Measurements from ENCODE around the gene ZNF33B. TPM values are rescaled to one million over a fixed set of nuclear protein-coding genes. Genes with fewer than 3 reads are reported as not detected.

ZNF33B gene
- total and polyA plus RNA-seq, 9 of the 15 experiments (the other 6 are each of a cell fraction or from before 2014, with no cell fraction given): 6.9 to 23.9 (median 15.4) TPM

DNA sequence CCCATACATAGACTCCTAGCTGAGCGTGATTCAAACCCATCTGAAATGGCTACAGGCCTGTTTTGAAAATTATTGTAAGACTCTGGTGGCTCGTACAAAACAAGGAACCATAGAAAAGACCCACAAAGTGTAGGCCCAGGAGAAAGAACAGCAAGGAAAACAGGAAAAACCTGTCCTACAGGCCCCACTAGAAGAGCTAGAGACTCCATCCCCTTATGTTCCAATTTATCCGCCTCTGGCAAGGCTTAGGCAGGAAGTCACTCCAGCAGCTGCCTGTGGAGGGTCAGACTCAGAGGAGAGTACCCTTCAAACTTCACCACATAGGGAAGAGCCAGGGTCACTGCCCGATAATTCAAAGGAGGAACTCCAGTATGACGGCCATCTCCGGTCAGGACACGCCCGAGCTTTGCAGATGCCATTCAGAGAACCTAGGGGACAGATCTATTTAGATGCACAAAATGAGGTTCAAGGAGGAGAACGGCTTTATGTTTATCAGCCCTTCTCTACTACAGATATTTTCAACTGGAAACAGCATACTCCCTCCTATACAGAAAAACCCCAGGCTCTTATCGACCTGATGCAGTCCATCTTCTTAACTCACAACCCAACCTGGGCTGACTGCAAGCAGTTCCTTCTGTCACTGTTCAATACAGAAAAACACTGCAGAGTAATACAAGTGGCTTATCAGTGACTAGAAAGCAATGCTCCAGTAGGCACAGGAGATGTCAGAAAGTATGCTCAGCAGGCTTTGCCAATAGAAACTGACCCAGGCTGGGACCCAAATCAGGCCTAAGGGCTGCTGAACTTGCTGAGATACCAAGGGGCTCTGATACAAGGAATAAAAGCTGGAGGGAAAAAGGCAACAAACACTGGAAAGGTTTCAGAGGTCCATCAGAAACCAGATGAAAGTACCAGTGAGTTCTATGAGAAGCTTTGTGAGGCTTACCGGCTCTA lies 8.6 kb upstream of the ZNF33B start (continued):
- TF ChIP-seq, protein P1, sequence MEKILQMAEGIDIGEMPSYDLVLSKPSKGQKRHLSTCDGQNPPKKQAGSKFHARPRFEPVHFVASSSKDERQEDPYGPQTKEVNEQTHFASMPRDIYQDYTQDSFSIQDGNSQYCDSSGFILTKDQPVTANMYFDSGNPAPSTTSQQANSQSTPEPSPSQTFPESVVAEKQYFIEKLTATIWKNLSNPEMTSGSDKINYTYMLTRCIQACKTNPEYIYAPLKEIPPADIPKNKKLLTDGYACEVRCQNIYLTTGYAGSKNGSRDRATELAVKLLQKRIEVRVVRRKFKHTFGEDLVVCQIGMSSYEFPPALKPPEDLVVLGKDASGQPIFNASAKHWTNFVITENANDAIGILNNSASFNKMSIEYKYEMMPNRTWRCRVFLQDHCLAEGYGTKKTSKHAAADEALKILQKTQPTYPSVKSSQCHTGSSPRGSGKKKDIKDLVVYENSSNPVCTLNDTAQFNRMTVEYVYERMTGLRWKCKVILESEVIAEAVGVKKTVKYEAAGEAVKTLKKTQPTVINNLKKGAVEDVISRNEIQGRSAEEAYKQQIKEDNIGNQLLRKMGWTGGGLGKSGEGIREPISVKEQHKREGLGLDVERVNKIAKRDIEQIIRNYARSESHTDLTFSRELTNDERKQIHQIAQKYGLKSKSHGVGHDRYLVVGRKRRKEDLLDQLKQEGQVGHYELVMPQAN (IDR thresholded peaks at IDR 0.05; ENCODE audit: borderline replicate concordance): no peak
- TF ChIP-seq ZNF583 (CRISPR knock-in tag; IDR thresholded peaks at IDR 0.05) (no peak), BCOR (IDR thresholded peaks at IDR 0.05) (no peak; the same call in 1 of the 2 replicates), MBD2 (IDR thresholded peaks at IDR 0.05; ENCODE audit: borderline replicate concordance, low read depth) (peak; percentile 46; the same call in 1 of the 2 replicates), POLR2AphosphoS5 (IDR thresholded peaks at IDR 0.05; ENCODE audit: control insufficient read depth, insufficient read depth, low read depth, low read length) (peak; percentile 87), FOXM1 (IDR thresholded peaks at IDR 0.05; ENCODE audit: low read depth) (peak; percentile 71; the same call in 1 of the 2 replicates), FOXM1 (CRISPR knock-in tag; IDR thresholded peaks at IDR 0.05; ENCODE audit: low read depth) (no peak), JUN (IDR thresholded peaks at IDR 0.05; ENCODE audit: borderline replicate concordance, low read depth, low read length) (no peak), JUN (CRISPR knock-in tag; IDR thresholded peaks at IDR 0.05; ENCODE audit: borderline replicate concordance) (0 out of 2 replicates have a peak, but pooled peaks have one; percentile 15), TAL1 (IDR thresholded peaks at IDR 0.05) (peak; percentile 90), PTBP1 (IDR thresholded peaks at IDR 0.05; ENCODE audit: low read depth, low read length) (no peak), GATAD2B (IDR thresholded peaks at IDR 0.05; ENCODE audit: borderline replicate concordance) (0 out of 2 replicates have a peak, but pooled peaks have one; percentile 28), ZNF584 (CRISPR knock-in tag; IDR thresholded peaks at IDR 0.05; ENCODE audit: low read depth) (0 out of 2 replicates have a peak, but pooled peaks have one; percentile 22), ZNF274 (IDR thresholded peaks at IDR 0.05; ENCODE audit: borderline replicate concordance, low read depth, low read length) (peak; percentile 42; the same call in 1 of the 2 replicates), NCOA1 (IDR thresholded peaks at IDR 0.05; ENCODE audit: low read depth) (peak; percentile 68; the same call in 1 of the 2 replicates)
- TF ChIP-seq, protein P2, sequence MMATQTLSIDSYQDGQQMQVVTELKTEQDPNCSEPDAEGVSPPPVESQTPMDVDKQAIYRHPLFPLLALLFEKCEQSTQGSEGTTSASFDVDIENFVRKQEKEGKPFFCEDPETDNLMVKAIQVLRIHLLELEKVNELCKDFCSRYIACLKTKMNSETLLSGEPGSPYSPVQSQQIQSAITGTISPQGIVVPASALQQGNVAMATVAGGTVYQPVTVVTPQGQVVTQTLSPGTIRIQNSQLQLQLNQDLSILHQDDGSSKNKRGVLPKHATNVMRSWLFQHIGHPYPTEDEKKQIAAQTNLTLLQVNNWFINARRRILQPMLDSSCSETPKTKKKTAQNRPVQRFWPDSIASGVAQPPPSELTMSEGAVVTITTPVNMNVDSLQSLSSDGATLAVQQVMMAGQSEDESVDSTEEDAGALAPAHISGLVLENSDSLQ (IDR thresholded peaks at IDR 0.05): peak; percentile 58
- TF ChIP-seq, protein P3, sequence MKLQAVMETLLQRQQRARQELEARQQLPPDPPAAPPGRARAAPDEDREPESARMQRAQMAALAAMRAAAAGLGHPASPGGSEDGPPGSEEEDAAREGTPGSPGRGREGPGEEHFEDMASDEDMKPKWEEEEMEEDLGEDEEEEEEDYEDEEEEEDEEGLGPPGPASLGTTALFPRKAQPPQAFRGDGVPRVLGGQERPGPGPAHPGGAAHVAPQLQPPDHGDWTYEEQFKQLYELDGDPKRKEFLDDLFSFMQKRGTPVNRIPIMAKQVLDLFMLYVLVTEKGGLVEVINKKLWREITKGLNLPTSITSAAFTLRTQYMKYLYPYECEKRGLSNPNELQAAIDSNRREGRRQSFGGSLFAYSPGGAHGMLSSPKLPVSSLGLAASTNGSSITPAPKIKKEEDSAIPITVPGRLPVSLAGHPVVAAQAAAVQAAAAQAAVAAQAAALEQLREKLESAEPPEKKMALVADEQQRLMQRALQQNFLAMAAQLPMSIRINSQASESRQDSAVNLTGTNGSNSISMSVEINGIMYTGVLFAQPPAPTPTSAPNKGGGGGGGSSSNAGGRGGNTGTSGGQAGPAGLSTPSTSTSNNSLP (IDR thresholded peaks at IDR 0.05; ENCODE audit: borderline replicate concordance, low read depth, low read length): peak; percentile 69; the same call in 1 of the 2 replicates
- TF ChIP-seq, protein P4, sequence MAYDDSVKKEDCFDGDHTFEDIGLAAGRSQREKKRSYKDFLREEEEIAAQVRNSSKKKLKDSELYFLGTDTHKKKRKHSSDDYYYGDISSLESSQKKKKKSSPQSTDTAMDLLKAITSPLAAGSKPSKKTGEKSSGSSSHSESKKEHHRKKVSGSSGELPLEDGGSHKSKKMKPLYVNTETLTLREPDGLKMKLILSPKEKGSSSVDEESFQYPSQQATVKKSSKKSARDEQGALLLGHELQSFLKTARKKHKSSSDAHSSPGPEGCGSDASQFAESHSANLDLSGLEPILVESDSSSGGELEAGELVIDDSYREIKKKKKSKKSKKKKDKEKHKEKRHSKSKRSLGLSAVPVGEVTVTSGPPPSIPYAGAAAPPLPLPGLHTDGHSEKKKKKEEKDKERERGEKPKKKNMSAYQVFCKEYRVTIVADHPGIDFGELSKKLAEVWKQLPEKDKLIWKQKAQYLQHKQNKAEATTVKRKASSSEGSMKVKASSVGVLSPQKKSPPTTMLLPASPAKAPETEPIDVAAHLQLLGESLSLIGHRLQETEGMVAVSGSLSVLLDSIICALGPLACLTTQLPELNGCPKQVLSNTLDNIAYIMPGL (CRISPR knock-in tag; IDR thresholded peaks at IDR 0.05): no peak
- TF ChIP-seq, protein P5, sequence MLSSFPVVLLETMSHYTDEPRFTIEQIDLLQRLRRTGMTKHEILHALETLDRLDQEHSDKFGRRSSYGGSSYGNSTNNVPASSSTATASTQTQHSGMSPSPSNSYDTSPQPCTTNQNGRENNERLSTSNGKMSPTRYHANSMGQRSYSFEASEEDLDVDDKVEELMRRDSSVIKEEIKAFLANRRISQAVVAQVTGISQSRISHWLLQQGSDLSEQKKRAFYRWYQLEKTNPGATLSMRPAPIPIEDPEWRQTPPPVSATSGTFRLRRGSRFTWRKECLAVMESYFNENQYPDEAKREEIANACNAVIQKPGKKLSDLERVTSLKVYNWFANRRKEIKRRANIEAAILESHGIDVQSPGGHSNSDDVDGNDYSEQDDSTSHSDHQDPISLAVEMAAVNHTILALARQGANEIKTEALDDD (IDR thresholded peaks at IDR 0.05): peak; percentile 87
